ENCODE results near the gene XCL1. TPM values are rescaled to one million over a fixed set of nuclear protein-coding genes. Genes with fewer than 3 reads are reported as not detected.

XCL1 gene
- total and polyA plus RNA-seq, 2 experiments from 2014 or later, result 0.24 TPM; not detected in 1

GRCh38 chr1:168551688-168552087, 24.7 kb upstream of the XCL1 start (continued):
- TF ChIP-seq NANOG (IDR thresholded peaks at IDR 0.05; ENCODE audit: borderline replicate concordance), result no peak

GRCh38 chr1:168552961-168553360, 23.4 kb upstream of the XCL1 start:
- H3K79me2 ChIP-seq (replicated peaks; ENCODE audit: insufficient read depth), result no peaks in the 10 kb centered on the region
- H3K27ac ChIP-seq (ENCODE audit: low read depth), result no peak overlapping the region
- no peak overlapping the region for H3K4me3 Mint-ChIP-seq
- no peaks in the 10 kb centered on the region for H3K27me3 Mint-ChIP-seq (ENCODE audit: insufficient read depth, low read depth, poor library complexity)
- no peaks in the 10 kb centered on the region for H3K9me3 Mint-ChIP-seq
- H3F3A ChIP-seq (replicated peaks; ENCODE audit: low read depth), result no peaks in the 10 kb centered on the region
- H3K4me1 Mint-ChIP-seq, result peaks cover 4% of the 10 kb centered on the region; the same call in 2 of the 3 replicates
- no peak overlapping the region for H2AFZ ChIP-seq
- H3K36me3 Mint-ChIP-seq (ENCODE audit: low read depth), result no peaks in the 10 kb centered on the region
- no peaks in the 10 kb centered on the region for H3K36me3 ChIP-seq (ENCODE audit: insufficient read depth)
- H3K4me2 ChIP-seq, result no peak overlapping the region
- ATAC-seq, result no peak
- peaks cover 6% of the 10 kb centered on the region for H3K9me2 ChIP-seq (ENCODE audit: insufficient read depth)
- no peak for TF ChIP-seq REST (IDR thresholded peaks at IDR 0.05; ENCODE audit: unreplicated experiment)
- H3K4me1 ChIP-seq (ENCODE audit: insufficient read depth), result no peaks in the 10 kb centered on the region
- no peaks in the 10 kb centered on the region for H3K27me3 ChIP-seq (ENCODE audit: insufficient read depth)
- H4K20me1 ChIP-seq (replicated peaks; ENCODE audit: insufficient read depth), result no peaks in the 10 kb centered on the region
- no peak overlapping the region for H3K4me3 ChIP-seq
- DNase-seq (ENCODE audit: low spot score), result no peak
- H3K27ac Mint-ChIP-seq, result no peak overlapping the region

GRCh38 chr1:168553680-168554553, 22.5 kb upstream of the XCL1 start:
- Histone ChIP-seq H3K79me2 (replicated peaks; ENCODE audit: insufficient read depth) (no peaks in the 10 kb centered on the region), H4K20me1 (replicated peaks; ENCODE audit: insufficient read depth) (no peaks in the 10 kb centered on the region), H3K27ac (ENCODE audit: low read depth) (no peak overlapping the region), H3F3A (replicated peaks; ENCODE audit: low read depth) (no peaks in the 10 kb centered on the region), H3K4me3 (no peak overlapping the region), H3K27me3 (ENCODE audit: insufficient read depth) (no peaks in the 10 kb centered on the region), H3K9me2 (ENCODE audit: insufficient read depth) (peaks cover 6% of the 10 kb centered on the region), H3K4me1 (ENCODE audit: insufficient read depth) (no peaks in the 10 kb centered on the region), H3K36me3 (ENCODE audit: insufficient read depth) (no peaks in the 10 kb centered on the region), H3K4me2 (no peak overlapping the region), H2AFZ (no peak overlapping the region)
- ATAC-seq, result no peak
- Mint-ChIP-seq H3K27me3 (ENCODE audit: insufficient read depth, low read depth, poor library complexity) (no peaks in the 10 kb centered on the region), H3K27ac (no peak overlapping the region; the same call in 1 of the 2 replicates), H3K9me3 (no peaks in the 10 kb centered on the region), H3K36me3 (ENCODE audit: low read depth) (no peaks in the 10 kb centered on the region), H3K4me1 (peaks cover 4% of the 10 kb centered on the region; the same call in 2 of the 3 replicates), H3K4me3 (no peak overlapping the region)
- DNase-seq (ENCODE audit: low spot score), result no peak
- TF ChIP-seq CTCF (conservative IDR thresholded peaks at IDR 0.05; ENCODE audit: low read depth in 2 of 2) (no peak), EZH2phosphoT487 (IDR thresholded peaks at IDR 0.05; ENCODE audit: unreplicated experiment) (no peak), STAT1 (IDR thresholded peaks at IDR 0.05; ENCODE audit: unreplicated experiment) (no peak), EZH2 (IDR thresholded peaks at IDR 0.05; ENCODE audit: low read depth, unreplicated experiment) (no peak), ETS1 (IDR thresholded peaks at IDR 0.05) (no peak), JUNB (IDR thresholded peaks at IDR 0.05; ENCODE audit: unreplicated experiment) (no peak), ZNF331 (CRISPR knock-in tag; IDR thresholded peaks at IDR 0.05; ENCODE audit: low read depth) (no peak)

Data from GM23338 (cell line).